B cell (primary cell): Measurements from ENCODE around the gene GCHFR. TPM values are rescaled to one million over a fixed set of nuclear protein-coding genes. Genes with fewer than 3 reads are reported as not detected.

Experiments used
- ATAC-seq: fragments of 200-7000 bp; cut with Tn5 transposase; one replicate; pipeline ENCODE4 v1.10.0; 2021; ENCODE audit warnings: low read depth, mild to moderate bottlenecking, moderate number of reproducible peaks, moderate library complexity
- CTCF ChIA-PET: fragments of 350-600 bp; sonication (Branson Sonifier 250); formaldehyde crosslinking; loops from one replicate; lab custom pipeline; 2021; ENCODE audit warnings: antibody characterized with exemption, inconsistent platforms; lab: Charles Lee
- POLR2A ChIA-PET: fragments of 350-600 bp; sonication (Branson Sonifier 250); formaldehyde crosslinking; loops from one replicate; lab custom pipeline; 2021; ENCODE audit warnings: antibody characterized with exemption; lab: Charles Lee
- DNase-seq: peaks from one replicate; pipeline ENCODE4 v3.0.0; 2013
- H2AFZ ChIP-seq: 2 replicates; pipeline ENCODE4 v1.6.1; 2012; ENCODE audit warnings: mild to moderate bottlenecking, low read depth, low read length; ENCODE audit not compliant: insufficient read depth, poor library complexity, severe bottlenecking
- H3K27ac ChIP-seq, 2 donors: 1 replicate in 1 of 2; 2 replicates in 1 of 2; pipeline ENCODE4 v1.5.1; 2012 to 2013; ENCODE audit warnings: low read length in 2 of 2, mild to moderate bottlenecking in 2 of 2, moderate library complexity in 1 of 2
- H3K27me3 ChIP-seq, 4 experiments: fragments of 200-600 bp in 1 of 4; sonication (generic) in 1 of 4; replicated peaks in 1 of 4; 1 replicate in 2 of 4; 2 replicates in 2 of 4; pipeline versions ENCODE4 v1.6.1 to v1.7.0; 2013 to 2016; ENCODE audit warnings: low read length in 3 of 4, mild to moderate bottlenecking in 2 of 4, mixed read lengths in 1 of 4, moderate library complexity in 1 of 4; ENCODE audit not compliant: insufficient read depth in 4 of 4, control insufficient read depth in 3 of 4; ENCODE audit errors: control extremely low read depth in 1 of 4
- H3K36me3 ChIP-seq, 2 experiments: replicated peaks in 1 of 2; 1 replicate in 1 of 2; 2 replicates in 1 of 2; pipeline versions ENCODE4 v1.6.1 to v1.7.1; 2013; ENCODE audit warnings: low read length in 1 of 2; ENCODE audit not compliant: insufficient read depth in 2 of 2, control insufficient read depth in 1 of 2; ENCODE audit errors: control extremely low read depth in 1 of 2, extremely low read depth in 1 of 2
- H3K4me1 ChIP-seq, 2 donors: fragments of 200-600 bp in 1 of 2; sonication (generic) in 1 of 2; 1 replicate in 1 of 2; 2 replicates in 1 of 2; pipeline versions ENCODE4 v1.5.1 to v1.6.1; 2013 to 2017; ENCODE audit warnings: low read length in 2 of 2; ENCODE audit not compliant: control insufficient read depth in 2 of 2, insufficient read depth in 2 of 2
- H3K4me2 ChIP-seq: replicated peaks from 2 replicates; pipeline ENCODE3; 2012; ENCODE audit warnings: mild to moderate bottlenecking, low read depth, low read length; ENCODE audit not compliant: poor library complexity, severe bottlenecking
- H3K4me3 ChIP-seq, 5 experiments: fragments of 200-600 bp in 1 of 5; sonication (generic) in 1 of 5; 1 replicate in 3 of 5; 2 replicates in 2 of 5; pipeline versions ENCODE4 v1.5.1 to v1.7.0; 2011 to 2016; ENCODE audit warnings: low read length in 4 of 5, mild to moderate bottlenecking in 4 of 5, low read depth in 2 of 5, control low read depth in 1 of 5, moderate library complexity in 1 of 5; ENCODE audit not compliant: insufficient read depth in 1 of 5; ENCODE audit errors: control extremely low read depth in 1 of 5, extremely low read depth in 1 of 5
- H3K79me2 ChIP-seq: fragments of 200-600 bp; sonication (generic); one replicate; pipeline ENCODE4 v1.6.0; 2016; ENCODE audit warnings: low read length; ENCODE audit not compliant: control insufficient read depth, insufficient read depth
- H3K9ac ChIP-seq: fragments of 200-600 bp; sonication (generic); 2 replicates; pipeline ENCODE4 v1.6.1; 2017; ENCODE audit warnings: mild to moderate bottlenecking, low read length, moderate library complexity
- H3K9me3 ChIP-seq, 3 donors: one replicate each; pipeline versions ENCODE4 v1.6.1 to v1.7.1; 2013; ENCODE audit warnings: low read length in 2 of 3; ENCODE audit not compliant: control insufficient read depth in 2 of 3, insufficient read depth in 1 of 3; ENCODE audit errors: control extremely low read depth in 1 of 3
- H4K20me1 ChIP-seq: 2 replicates; pipeline ENCODE4 v1.6.0; 2012; ENCODE audit warnings: mild to moderate bottlenecking, low read length; ENCODE audit not compliant: insufficient read depth, control insufficient read depth, poor library complexity, severe bottlenecking
- H3K27ac Mint-ChIP-seq: one replicate; pipeline ENCODE4 v1.8.0; 2021; ENCODE audit warnings: mixed read lengths
- H3K27me3 Mint-ChIP-seq: one replicate; pipeline ENCODE4 v1.8.0; 2021; ENCODE audit warnings: mixed read lengths
- H3K4me1 Mint-ChIP-seq: one replicate; pipeline ENCODE4 v1.8.0; 2021; ENCODE audit warnings: mixed read lengths
- H3K4me3 Mint-ChIP-seq: one replicate; pipeline ENCODE4 v1.8.0; 2021; ENCODE audit warnings: mixed read lengths
- H3K9me3 Mint-ChIP-seq: one replicate; pipeline ENCODE4 v1.8.0; 2022; ENCODE audit warnings: mixed read lengths; ENCODE audit not compliant: insufficient read depth
- CTCF ChIP-seq: fragments of 200-600 bp; IDR thresholded peaks from one replicate; pipeline ENCODE4 v1.8.0; 2022; ENCODE audit warnings: antibody characterized with exemption, mild to moderate bottlenecking
- EZH2 ChIP-seq: IDR thresholded peaks from 2 replicates; pipeline ENCODE4 v1.6.1; 2012; ENCODE audit warnings: borderline replicate concordance, low read depth, mild to moderate bottlenecking, moderate library complexity, low read length; ENCODE audit not compliant: insufficient read depth, poor library complexity, severe bottlenecking
- WGBS: methylation state at CpG from one replicate; pipeline ENCODE4 v1.1.5; 2013; ENCODE audit warnings: missing lambda C conversion rate; ENCODE audit not compliant: insufficient coverage; 5-methylcytosine and 5-hydroxymethylcytosine counted together
- intact Hi-C: fragments of 100-400 bp; cut with micrococcal nuclease; formaldehyde crosslinking; loops from one replicate; pipeline ENCODE4 v1.10.0; 2022
- polyA plus RNA-seq: library from polyadenylated mRNA; depleted of rRNA; stranded (reverse); fragments of >200 nt; gene quantifications from 2 replicates; pipeline ENCODE4 v1.2.3, GENCODE V29; 2012
- total RNA-seq, 2 donors: library from RNA; stranded (reverse); fragments of 120-200 nt in 1 of 2; gene quantifications; 1 replicate in 1 of 2; 2 replicates in 1 of 2; pipeline versions ENCODE4 v1.2.3 to v1.2.4, GENCODE V29; 2013 to 2022

The GCHFR gene
- total and polyA plus RNA-seq, 2 donors (not counting 1 experiment from before 2014, with no cell fraction given), result 14.3 to 23.7 TPM

GRCh38 chr15:40756938-40757337 is 6.9 kb upstream of the GCHFR start:
- DNase-seq (no peak), ATAC-seq (no peak)
- Histone ChIP-seq H3K36me3 (no peaks in the 10 kb centered on the region), H3K9me3 (no peaks in the 10 kb centered on the region), H3K4me3 (no peak overlapping the region), H3K4me2 (no peak overlapping the region), H3K9ac (no peak overlapping the region), H4K20me1 (no peaks in the 10 kb centered on the region), H3K27me3 (no peaks in the 10 kb centered on the region), H3K4me1 (peaks cover 8 to 19% of the 10 kb centered on the region in 2 donors), H2AFZ (no peak overlapping the region), H3K79me2 (peaks cover 27% of the 10 kb centered on the region), H3K27ac (no peak overlapping the region)
- intact Hi-C loops, result no loop called here
- Mint-ChIP-seq H3K27me3 (no peaks in the 10 kb centered on the region), H3K9me3 (no peaks in the 10 kb centered on the region), H3K27ac (no peak overlapping the region), H3K4me3 (peak overlapping the region; percentile 54), H3K4me1 (peaks cover 24% of the 10 kb centered on the region)
- POLR2A ChIA-PET, result interaction anchor here (0.6 to 0.9 kb wide), 2 partner anchors 12 to 62 kb away, joined by 3 read pairs; partner anchors contain the start of gene RAD51
- TF ChIP-seq EZH2 (no peak), CTCF (no peak)
- CTCF ChIA-PET, result interaction anchor here (0.7 to 3.5 kb wide), 6 partner anchors 9 to 347 kb away, joined by 3 to 12 read pairs (median 4); partner anchors contain the start of gene C15orf62
- WGBS, result 35% methylated on average over 5 of the region's 6 CpGs

- Histone ChIP-seq H3K36me3 (no peaks in the 10 kb centered on the region), H4K20me1 (no peaks in the 10 kb centered on the region), H3K4me3 (no peak overlapping the region), H3K27me3 (no peaks in the 10 kb centered on the region), H3K4me2 (no peak overlapping the region), H2AFZ (no peak overlapping the region), H3K27ac (no peak overlapping the region), H3K4me1 (peaks cover 11 to 28% of the 10 kb centered on the region in 2 donors), H3K79me2 (peaks cover 1% of the 10 kb centered on the region), H3K9ac (no peak overlapping the region), H3K9me3 (no peaks in the 10 kb centered on the region)
- DNase-seq (no peak), ATAC-seq (no peak)
- no peak overlapping the region for H3K4me3 Mint-ChIP-seq
- no peaks in the 10 kb centered on the region for H3K27me3 Mint-ChIP-seq
- 66% methylated on average over 5 of the region's 5 CpGs for WGBS
- POLR2A ChIA-PET, result no interaction called here
- no peak for TF ChIP-seq EZH2
- TF ChIP-seq CTCF, result no peak
- no peaks in the 10 kb centered on the region for H3K9me3 Mint-ChIP-seq
- CTCF ChIA-PET, result no interaction called here
- peaks cover 20% of the 10 kb centered on the region for H3K4me1 Mint-ChIP-seq
- intact Hi-C loops, result no loop called here
- no peak overlapping the region for H3K27ac Mint-ChIP-seq
These were observed 3.9 kb upstream of the GCHFR start for GRCh38 chr15:40759961-40760360.
